Sigmoid colon (tissue), 3 donors: ENCODE measurements around the gene PCNX1.

Source experiments
- CTCF ChIP-seq, 4 experiments: fragments of 450-650 bp in 3 of 4; fragments of 200-600 bp in 1 of 4; IDR thresholded peaks; one replicate each; pipeline ENCODE4 v1.5.1; 2016 to 2019; ENCODE audit warnings: antibody characterized with exemption in 4 of 4, mild to moderate bottlenecking in 3 of 4, moderate library complexity in 2 of 4
- POLR2A ChIP-seq, 2 donors: fragments of 450-650 bp; IDR thresholded peaks; one replicate each; pipeline ENCODE4 v1.6.1; 2016; ENCODE audit warnings: antibody characterized with exemption in 2 of 2, mild to moderate bottlenecking in 2 of 2, moderate library complexity in 2 of 2

GRCh38 chr14:70904373-70904772 is 2.9 kb upstream of the PCNX1 start:
- TF ChIP-seq CTCF (IDR thresholded peaks at IDR 0.05) (no peak), POLR2A (IDR thresholded peaks at IDR 0.05) (no peak)
